HepG2 (cell line): Measurements from ENCODE around the gene METAP1. TPM values are rescaled to one million over a fixed set of nuclear protein-coding genes. Genes with fewer than 3 reads are reported as not detected.
A peak's percentile ranks its signal among the peaks of the same experiment; 100 is the strongest.
"Not testable (repeated sequence)": the region's sequence is repeated elsewhere in the genome, so short reads cannot be mapped to it uniquely, and the experiment has no call there.

Source experiments
- ATAC-seq: fragments of 200-7000 bp; cut with Tn5 transposase; 3 replicates; pipeline ENCODE4 v1.9.1; 2020; ENCODE audit warnings: mild to moderate bottlenecking, moderate library complexity
- BruUV-seq: library from RNA; stranded (reverse); fragments of 400-500 nt; replicated peaks from 2 replicates; lab custom pipeline; 2021; lab: Mats Ljungman, UMichigan
- CTCF ChIA-PET: fragments of 300-600 bp; formaldehyde crosslinking; extraction: SDS; loops from one replicate; lab custom pipeline; 2021; ENCODE audit warnings: low total read pairs, inconsistent platforms, low intra/inter-chr PET ratio; lab: Yijun Ruan, JAX
- POLR2A ChIA-PET: fragments of 350-600 bp; sonication (Branson Sonifier 250); formaldehyde crosslinking; loops from one replicate; lab custom pipeline; 2020; ENCODE audit warnings: antibody characterized with exemption, inconsistent platforms; lab: Yijun Ruan, JAX
- DNase-seq: peaks from one replicate; pipeline ENCODE4 v3.0.0-alpha.2; 2015; ENCODE audit warnings: low spot score
- FAIRE-seq: peaks from 3 replicates; lab custom pipeline; 2011; peaks lifted over from hg19 to GRCh38; lab: Jason Lieb, UNC
- H2AFZ ChIP-seq: one replicate; pipeline ENCODE4 v1.6.1; 2011; ENCODE audit warnings: low read length, inconsistent platforms
- H3K27ac ChIP-seq: fragments of 300-600 bp; 3 replicates; pipeline ENCODE4 v1.8.0; 2011; ENCODE audit warnings: mixed run types, mild to moderate bottlenecking, mixed read lengths, low read length, inconsistent platforms; ENCODE audit not compliant: insufficient read depth; ENCODE audit errors: extremely low read length
- H3K27me3 ChIP-seq, 2 experiments: fragments of 200-600 bp in 1 of 2; 2 replicates in 1 of 2; 3 replicates in 1 of 2; pipeline versions ENCODE4 v1.6.0 to v1.8.0; 2011; ENCODE audit warnings: low read length in 2 of 2, mild to moderate bottlenecking in 2 of 2, moderate library complexity in 2 of 2, inconsistent platforms in 1 of 2; ENCODE audit not compliant: insufficient read depth in 2 of 2, control insufficient read depth in 1 of 2
- H3K36me3 ChIP-seq, 2 experiments: fragments of 200-600 bp in 1 of 2; replicated peaks in 1 of 2; 2 replicates in 1 of 2; 3 replicates in 1 of 2; pipeline versions ENCODE4 v1.5.1 to v1.8.0; 2011; ENCODE audit warnings: low read length in 2 of 2, inconsistent platforms in 1 of 2; ENCODE audit not compliant: insufficient read depth in 2 of 2, control insufficient read depth in 1 of 2
- H3K4me1 ChIP-seq: 2 replicates; pipeline ENCODE4 v1.5.1; 2012; ENCODE audit warnings: low read length, inconsistent platforms; ENCODE audit not compliant: insufficient read depth
- H3K4me2 ChIP-seq: 2 replicates; pipeline ENCODE4 v1.6.0; 2011; ENCODE audit warnings: low read depth, low read length, inconsistent platforms
- H3K4me3 ChIP-seq, 3 experiments: fragments of 200-600 bp in 1 of 3; sonication (generic), shearing (Covaris generic) in 1 of 3; replicated peaks in 1 of 3; 2 replicates each; pipeline ENCODE4 v1.5.1; 2011 to 2016; ENCODE audit warnings: low read length in 3 of 3, inconsistent platforms in 2 of 3, low read depth in 2 of 3, mild to moderate bottlenecking in 2 of 3, control low read depth in 1 of 3, mixed read lengths in 1 of 3; ENCODE audit not compliant: insufficient read depth in 1 of 3
- H3K79me2 ChIP-seq: one replicate; pipeline ENCODE4 v1.6.1; 2011; ENCODE audit warnings: low read length, inconsistent platforms; ENCODE audit not compliant: insufficient read depth
- H3K9ac ChIP-seq: 2 replicates; pipeline ENCODE4 v1.6.0; 2011; ENCODE audit warnings: mild to moderate bottlenecking, low read depth, low read length, inconsistent platforms; ENCODE audit not compliant: insufficient read depth
- H3K9me3 ChIP-seq: 2 replicates; pipeline ENCODE4 v1.5.1; 2012; ENCODE audit warnings: mild to moderate bottlenecking, low read length
- H4K20me1 ChIP-seq: 2 replicates; pipeline ENCODE4 v1.6.0; 2011; ENCODE audit warnings: inconsistent platforms, mild to moderate bottlenecking, low read length, moderate library complexity; ENCODE audit not compliant: insufficient read depth
- CREM ChIP-seq, 2 experiments: sonication (generic) in 1 of 2; formaldehyde crosslinking in 1 of 2; IDR thresholded peaks; 2 replicates each; pipeline versions ENCODE4 v1.4.0 to v1.6.1; 2016 to 2020; ENCODE audit warnings: antibody characterized with exemption in 1 of 2, mild to moderate bottlenecking in 1 of 2, missing genetic modification reagents in 1 of 2
- RBM22 ChIP-seq: fragments of 200-400 bp; formaldehyde crosslinking; optimal IDR thresholded peaks from 2 replicates; pipeline ENCODE3; 2017; ENCODE audit warnings: mild to moderate bottlenecking, low read length, moderate library complexity
- ZNF484 ChIP-seq: sonication (generic); formaldehyde crosslinking; IDR thresholded peaks from 2 replicates; pipeline ENCODE4 v1.5.1; 2020; ENCODE audit warnings: mild to moderate bottlenecking, low read depth, missing genetic modification reagents, borderline replicate concordance
- WGBS: methylation state at CpG from one replicate; pipeline ENCODE4 v1.1.6; 2017; ENCODE audit warnings: low lambda C conversion rate; 5-methylcytosine and 5-hydroxymethylcytosine counted together
- in situ Hi-C: cut with HindIII; loops from 2 replicates; pipeline ENCODE4 v1.10.0; 2017; ENCODE audit warnings: low pct_unique_long_range_greater_than_20kb; ENCODE audit not compliant: extremely low pct_ligation_motif_present
- intact Hi-C: fragments of 100-400 bp; cut with micrococcal nuclease; formaldehyde crosslinking; loops from one replicate; pipeline ENCODE4 v1.10.0; 2022; ENCODE audit not compliant: unreplicated experiment
- polyA plus RNA-seq, 8 experiments: library from polyadenylated mRNA; depleted of rRNA in 3 of 8; stranded (reverse) in 7 of 8; unstranded in 1 of 8; fragments of >200 nt; fragmentation: Illumina TruSeq in 4 of 8; extraction: Trizol in 4 of 8; gene quantifications; 2 replicates each; pipeline versions ENCODE4 v1.2.1 to v1.2.3, GENCODE V29; 2011 to 2016; ENCODE audit warnings: low read depth in 4 of 8, missing spikeins in 1 of 8, mixed read lengths in 1 of 8; ENCODE audit not compliant: insufficient read depth in 1 of 8
- total RNA-seq, 5 experiments: library from RNA; depleted of rRNA; stranded (reverse); fragments of >200 nt; fragmentation: Illumina TruSeq; extraction: Trizol; gene quantifications; 2 replicates each; pipeline ENCODE4 v1.2.3, GENCODE V29; 2016; ENCODE audit warnings: low read depth in 1 of 5

METAP1 gene
- total and polyA plus RNA-seq, 2 of the 13 experiments (the other 11 are each of a cell fraction or from before 2014, with no cell fraction given): 44.9 to 53.5 TPM

DNA sequence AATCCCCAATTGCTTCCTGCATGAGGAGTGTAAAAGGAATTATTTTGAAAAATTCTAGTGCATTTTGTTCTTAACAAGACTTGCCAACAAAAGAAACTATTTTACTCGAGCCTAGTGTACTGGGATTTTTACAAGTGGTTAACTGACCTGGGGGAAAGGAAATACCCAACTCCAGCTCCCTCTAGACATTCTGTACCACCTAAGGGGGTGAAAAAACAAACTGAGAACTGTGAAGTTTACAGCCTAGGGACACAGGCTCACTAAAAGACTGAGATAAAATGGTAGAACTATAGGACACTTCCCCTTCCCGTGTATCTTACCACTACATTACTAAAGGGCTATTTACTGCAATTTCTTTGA is 95.7 kb downstream of the METAP1 start:
- no peaks in the 10 kb centered on the region for H3K9me3 ChIP-seq

DNA sequence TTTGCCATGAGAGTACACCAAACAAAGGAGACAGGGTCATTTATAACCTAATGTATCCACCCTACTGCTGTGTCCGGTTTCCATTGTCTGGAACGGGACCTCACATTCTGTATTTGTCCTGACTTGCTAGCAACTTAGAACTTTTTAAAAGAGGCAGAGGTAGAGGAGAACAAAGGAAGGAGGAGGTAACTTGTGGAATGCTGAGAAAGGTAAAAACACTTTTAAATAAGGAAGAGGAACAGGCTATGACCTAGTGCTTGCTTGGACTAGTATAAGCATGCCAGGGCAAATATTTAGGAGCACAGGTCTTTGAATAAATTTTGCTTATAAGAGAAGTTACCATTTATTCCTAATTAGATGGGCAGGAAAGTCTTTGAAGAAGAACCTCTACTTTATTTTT is 96.3 kb downstream of the METAP1 start:
- H3K4me1 ChIP-seq: peaks cover 25% of the 10 kb centered on the region
- H3K4me2 ChIP-seq: peak overlapping the region; percentile 60; the same call in 1 of the 2 replicates
- H3K4me3 ChIP-seq, H3K27me3 ChIP-seq, H2AFZ ChIP-seq, BruUV-seq, FAIRE-seq, H3K27ac ChIP-seq, ATAC-seq, DNase-seq, H4K20me1 ChIP-seq, H3K36me3 ChIP-seq, CTCF ChIA-PET, POLR2A ChIA-PET, H3K9ac ChIP-seq, in situ Hi-C loops, H3K9me3 ChIP-seq, intact Hi-C loops: not testable (repeated sequence)
- peaks cover 41% of the 10 kb centered on the region for H3K79me2 ChIP-seq
- 83% methylated on average over 2 of the region's 2 CpGs for WGBS

More for the DNA sequence above, 95.7 kb downstream of the METAP1 start:
- in situ Hi-C loops: no loop called here
- Histone ChIP-seq H3K4me3 (peak overlapping the region; percentile 24 to 93 (median 89); a peak in 4 of 6 replicates), H3K36me3 (no peaks in the 10 kb centered on the region), H3K27me3 (no peaks in the 10 kb centered on the region; a peak in 1 of 5 replicates), H2AFZ (no peak overlapping the region), H3K79me2 (peaks cover 46% of the 10 kb centered on the region), H3K4me2 (peak overlapping the region; percentile 60), H3K27ac (peak overlapping the region; percentile 27), H4K20me1 (0 out of 2 replicates have a peak, but pooled peaks cover 3% of the 10 kb centered on the region), H3K4me1 (peaks cover 25% of the 10 kb centered on the region), H3K9ac (no peak overlapping the region)
- intact Hi-C loops: no loop called here
- FAIRE-seq: no peak
- no peak for TF ChIP-seq RBM22
- no peak for TF ChIP-seq CREM (IDR thresholded peaks at IDR 0.05)
- TF ChIP-seq CREM (CRISPR knock-in tag; IDR thresholded peaks at IDR 0.05): no peak
- TF ChIP-seq ZNF484 (CRISPR knock-in tag): no peak
- BruUV-seq: no TSS peak
- ChIA-PET CTCF (no interaction called here), POLR2A (interaction anchor here (0.7 kb wide), 1 partner anchor 10 kb away, joined by 3 read pairs; no protein-coding TSS in a partner anchor)
- WGBS: 47% methylated on average over 2 of the region's 2 CpGs
- DNase-seq: no peak
- ATAC-seq: no peak
